ENCODE data around the gene LIN37.

The LIN37 gene

DNA sequence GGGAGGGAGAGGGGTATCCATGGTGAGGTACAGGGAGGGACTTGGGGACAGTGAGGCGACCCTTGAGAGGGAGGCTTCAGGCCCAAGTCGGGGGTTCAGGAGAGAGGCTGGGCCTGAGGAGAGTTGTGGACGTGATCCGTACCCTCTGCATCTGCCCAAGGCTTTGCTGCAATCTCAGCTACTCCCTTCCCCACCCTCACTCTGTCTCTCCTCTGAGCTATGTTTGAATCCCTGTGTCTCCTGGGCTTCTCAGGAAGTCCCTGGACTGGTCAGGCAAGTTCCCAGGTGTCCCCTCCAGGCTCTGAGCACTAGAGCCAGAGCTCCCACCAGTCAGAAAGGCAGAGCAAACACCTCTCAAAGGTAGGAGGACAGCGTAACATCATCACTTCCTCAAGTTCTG, 1.8 kb downstream of the LIN37 start:
- TF ChIP-seq, protein P1, sequence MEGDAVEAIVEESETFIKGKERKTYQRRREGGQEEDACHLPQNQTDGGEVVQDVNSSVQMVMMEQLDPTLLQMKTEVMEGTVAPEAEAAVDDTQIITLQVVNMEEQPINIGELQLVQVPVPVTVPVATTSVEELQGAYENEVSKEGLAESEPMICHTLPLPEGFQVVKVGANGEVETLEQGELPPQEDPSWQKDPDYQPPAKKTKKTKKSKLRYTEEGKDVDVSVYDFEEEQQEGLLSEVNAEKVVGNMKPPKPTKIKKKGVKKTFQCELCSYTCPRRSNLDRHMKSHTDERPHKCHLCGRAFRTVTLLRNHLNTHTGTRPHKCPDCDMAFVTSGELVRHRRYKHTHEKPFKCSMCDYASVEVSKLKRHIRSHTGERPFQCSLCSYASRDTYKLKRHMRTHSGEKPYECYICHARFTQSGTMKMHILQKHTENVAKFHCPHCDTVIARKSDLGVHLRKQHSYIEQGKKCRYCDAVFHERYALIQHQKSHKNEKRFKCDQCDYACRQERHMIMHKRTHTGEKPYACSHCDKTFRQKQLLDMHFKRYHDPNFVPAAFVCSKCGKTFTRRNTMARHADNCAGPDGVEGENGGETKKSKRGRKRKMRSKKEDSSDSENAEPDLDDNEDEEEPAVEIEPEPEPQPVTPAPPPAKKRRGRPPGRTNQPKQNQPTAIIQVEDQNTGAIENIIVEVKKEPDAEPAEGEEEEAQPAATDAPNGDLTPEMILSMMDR (conservative IDR thresholded peaks at IDR 0.05) = no peak
- no peak for TF ChIP-seq ZFX (IDR thresholded peaks at IDR 0.05)
- no peak overlapping the region for H3K27ac ChIP-seq

DNA sequence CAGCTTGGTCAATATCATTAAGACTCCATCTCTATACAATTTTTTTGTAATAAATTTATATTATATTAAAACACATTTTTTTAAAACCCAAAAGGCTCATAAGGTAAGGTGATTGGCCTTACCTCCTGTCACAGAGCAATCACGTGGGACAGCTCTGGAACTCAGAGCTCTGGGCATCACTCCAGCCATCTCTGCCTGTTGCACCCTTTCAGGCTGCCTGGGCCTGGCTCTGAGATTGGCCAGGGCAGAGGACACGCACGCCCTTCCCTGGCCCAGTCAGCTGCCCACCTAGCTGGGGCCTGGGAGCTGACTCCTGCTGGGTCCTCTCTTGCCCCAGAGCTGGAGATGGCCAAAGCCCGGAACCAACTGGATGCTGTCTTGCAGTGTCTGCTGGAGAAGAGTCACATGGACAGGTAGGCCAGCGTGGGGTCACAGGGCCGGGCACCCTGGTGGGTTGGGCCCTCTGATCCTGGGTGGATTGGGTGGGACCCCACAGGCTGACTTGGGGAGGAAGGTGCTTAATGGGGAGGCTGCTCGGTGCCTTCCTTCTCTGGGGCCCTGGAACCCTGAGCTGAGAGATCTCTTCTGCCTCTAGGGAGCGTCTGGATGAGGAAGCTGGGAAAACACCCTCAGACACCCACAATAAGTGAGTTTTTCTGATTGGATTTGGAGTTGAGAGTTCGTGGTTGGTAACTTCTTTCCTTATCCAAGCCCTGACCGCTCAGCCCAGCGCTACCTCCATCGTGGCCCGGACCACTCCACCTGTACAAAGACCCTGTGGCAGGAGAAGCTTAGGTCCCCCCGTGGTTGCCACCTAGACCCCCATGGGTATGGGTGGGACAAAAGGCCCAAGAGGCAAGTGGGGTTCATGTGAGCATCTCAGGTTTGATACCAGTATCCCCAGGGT, 3.7 kb downstream of the LIN37 start:
- TF ChIP-seq, protein P1 (conservative IDR thresholded peaks at IDR 0.05) = no peak
- no peak for TF ChIP-seq ZFX (IDR thresholded peaks at IDR 0.05)
- H3K27ac ChIP-seq = no peak overlapping the region

DNA sequence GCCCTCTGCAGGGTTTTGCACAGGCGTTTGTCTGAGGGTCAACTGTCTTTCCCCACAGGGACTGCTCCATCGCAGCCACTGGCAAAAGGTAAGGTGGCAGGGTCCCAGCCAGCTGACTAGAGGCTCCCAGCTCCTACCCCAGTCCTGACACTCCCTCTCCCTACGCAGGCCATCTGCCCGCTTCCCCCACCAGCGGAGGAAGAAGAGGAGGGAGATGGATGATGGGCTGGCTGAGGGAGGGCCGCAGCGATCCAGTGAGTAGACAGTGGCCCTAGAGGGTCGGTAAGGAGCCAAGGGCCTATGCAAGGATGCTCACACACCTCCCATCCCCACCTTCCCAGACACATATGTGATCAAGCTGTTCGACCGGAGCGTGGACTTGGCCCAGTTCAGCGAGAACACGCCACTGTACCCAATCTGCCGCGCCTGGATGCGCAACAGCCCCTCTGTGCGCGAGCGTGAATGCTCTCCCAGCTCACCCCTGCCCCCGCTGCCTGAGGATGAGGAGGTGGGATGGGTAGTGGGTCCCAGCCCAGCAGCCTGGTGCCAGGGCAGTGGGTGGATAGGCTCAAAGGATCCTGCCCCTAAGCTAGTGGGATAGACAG, 4.5 kb downstream of the LIN37 start:
- TF ChIP-seq, protein P1 (conservative IDR thresholded peaks at IDR 0.05) = no peak
- TF ChIP-seq ZFX (IDR thresholded peaks at IDR 0.05) = no peak
- no peak overlapping the region for H3K27ac ChIP-seq

DNA sequence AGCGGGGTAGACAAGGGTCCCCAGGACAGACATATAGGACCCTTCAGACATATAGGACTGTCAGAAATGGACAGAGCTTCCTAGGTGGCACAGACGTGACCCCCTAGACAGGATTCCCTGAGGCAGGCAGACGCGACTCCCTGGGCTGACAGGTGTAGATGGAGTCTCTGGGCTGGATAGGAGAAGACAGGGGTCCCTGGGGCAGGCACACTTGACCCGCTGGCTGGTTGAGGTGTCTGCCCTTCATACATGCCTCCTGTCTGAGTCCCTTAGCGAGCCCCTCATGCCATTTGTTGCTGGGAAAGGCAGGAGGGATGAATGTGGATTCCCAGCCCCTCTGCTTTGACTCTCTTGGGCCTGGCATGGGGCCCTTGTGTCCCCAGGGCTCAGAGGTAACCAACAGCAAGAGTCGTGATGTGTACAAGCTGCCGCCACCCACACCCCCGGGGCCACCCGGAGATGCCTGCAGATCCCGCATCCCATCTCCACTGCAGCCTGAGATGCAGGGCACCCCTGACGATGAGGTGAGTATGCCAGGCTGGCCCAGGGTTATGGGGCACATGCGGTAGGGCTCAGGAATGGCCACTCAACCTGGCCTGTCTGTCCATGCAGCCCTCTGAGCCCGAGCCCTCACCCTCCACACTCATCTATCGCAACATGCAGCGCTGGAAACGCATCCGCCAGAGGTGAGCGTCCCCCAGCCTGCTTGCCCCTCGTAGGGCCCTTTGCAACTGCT, 5.4 kb downstream of the LIN37 start:
- no peak for TF ChIP-seq ZFX (IDR thresholded peaks at IDR 0.05)
- TF ChIP-seq, protein P1 (conservative IDR thresholded peaks at IDR 0.05) = no peak
- H3K27ac ChIP-seq = no peak overlapping the region

DNA sequence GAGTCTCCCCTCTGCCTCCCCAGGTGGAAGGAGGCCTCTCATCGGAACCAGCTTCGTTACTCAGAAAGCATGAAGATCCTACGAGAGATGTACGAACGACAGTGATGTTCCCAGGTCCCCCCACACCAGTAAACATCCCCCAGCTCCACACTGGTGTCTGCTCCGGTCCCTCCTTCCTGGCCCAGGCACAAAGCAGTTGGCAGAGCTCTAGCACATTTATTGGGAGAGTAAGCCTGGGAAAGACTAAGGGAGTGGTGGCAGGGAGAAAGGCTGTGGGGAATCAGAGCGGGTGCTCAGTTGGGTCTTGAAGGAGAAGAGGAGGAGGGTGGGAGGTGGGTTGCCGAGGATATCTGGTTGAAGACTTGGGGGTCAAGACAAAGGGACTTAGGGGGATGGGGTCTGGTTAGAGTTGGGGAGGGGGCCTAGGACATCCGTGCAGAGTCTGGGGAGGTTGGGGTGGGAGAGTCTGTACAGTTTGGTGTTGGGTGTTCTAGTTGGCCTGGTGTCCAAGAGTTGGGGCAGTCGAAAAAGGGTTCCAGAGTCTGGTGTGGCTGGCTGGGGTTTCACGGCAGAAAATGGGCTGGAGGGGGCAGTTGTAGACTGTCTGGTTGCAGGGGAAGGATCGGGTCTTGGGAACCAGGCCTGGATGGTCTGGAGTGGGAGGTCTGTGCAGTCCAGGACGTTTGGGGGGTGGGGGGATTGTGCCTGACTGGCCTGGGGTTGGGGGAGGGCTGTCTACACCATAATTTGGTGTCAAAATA, 6.2 kb downstream of the LIN37 start:
- no peak overlapping the region for H3K27ac ChIP-seq
- TF ChIP-seq, protein P1 (conservative IDR thresholded peaks at IDR 0.05) = no peak
- no peak for TF ChIP-seq ZFX (IDR thresholded peaks at IDR 0.05)

DNA sequence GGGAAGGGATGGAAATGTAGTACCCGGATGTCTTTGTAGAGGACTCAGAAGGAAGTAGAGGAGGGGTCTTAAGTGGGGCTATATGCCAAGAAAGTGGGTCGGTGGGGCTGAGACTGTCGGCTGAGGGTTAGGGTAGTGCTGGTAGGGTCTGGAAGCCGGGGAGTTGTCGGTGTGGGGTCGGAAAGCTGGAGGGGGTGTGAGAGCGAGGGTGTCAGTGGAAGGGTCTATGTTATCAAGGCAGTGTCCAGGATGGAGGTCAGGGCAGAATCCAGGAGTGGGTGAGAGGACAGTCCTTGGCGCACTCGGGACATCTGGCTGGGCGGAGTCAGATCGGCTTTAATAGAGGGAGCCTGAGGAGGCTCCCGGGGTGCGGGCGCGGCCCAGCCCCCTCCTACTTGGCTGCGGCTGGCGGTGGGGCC, 6.8 kb downstream of the LIN37 start:
- no peak overlapping the region for H3K27ac ChIP-seq
- TF ChIP-seq ZFX (IDR thresholded peaks at IDR 0.05) = no peak
- TF ChIP-seq, protein P1 (conservative IDR thresholded peaks at IDR 0.05) = no peak
